DND-41 (cell line): ENCODE results near the gene IGFBP4.

Source experiments
- ATAC-seq: fragments of 200-7000 bp; cut with Tn5 transposase; 3 replicates; pipeline ENCODE4 v1.9.1; 2021; ENCODE audit warnings: low read depth; ENCODE audit not compliant: insufficient read depth
- DNase-seq: peaks from one replicate; pipeline ENCODE4 v3.0.0-alpha.2; 2020
- H2AFZ ChIP-seq: 2 replicates; pipeline ENCODE4 v1.6.0; 2012; ENCODE audit warnings: low read depth, low read length
- H3K27ac ChIP-seq: 2 replicates; pipeline ENCODE4 v1.5.1; 2012; ENCODE audit warnings: low read length, inconsistent platforms
- H3K27me3 ChIP-seq: fragments of 200-600 bp; sonication (generic); 2 replicates; pipeline ENCODE4 v1.6.0; 2012; ENCODE audit warnings: low read length, mild to moderate bottlenecking, inconsistent platforms; ENCODE audit not compliant: insufficient read depth, poor library complexity
- H3K36me3 ChIP-seq: 2 replicates; pipeline ENCODE4 v1.5.1; 2012; ENCODE audit warnings: low read length, inconsistent platforms; ENCODE audit not compliant: insufficient read depth
- H3K4me1 ChIP-seq: 2 replicates; pipeline ENCODE4 v1.5.1; 2012; ENCODE audit warnings: mild to moderate bottlenecking, low read length; ENCODE audit not compliant: insufficient read depth
- H3K4me2 ChIP-seq: 2 replicates; pipeline ENCODE4 v1.6.0; 2012; ENCODE audit warnings: mild to moderate bottlenecking, moderate library complexity, low read length, inconsistent platforms; ENCODE audit not compliant: insufficient read depth
- H3K4me3 ChIP-seq, 2 experiments: fragments of 200-600 bp in 1 of 2; shearing (Covaris generic) in 1 of 2; 2 replicates each; pipeline ENCODE4 v1.5.1; 2012 to 2016; ENCODE audit warnings: inconsistent platforms in 2 of 2, low read length in 2 of 2, mild to moderate bottlenecking in 2 of 2, low read depth in 1 of 2, moderate library complexity in 1 of 2
- H3K79me2 ChIP-seq: 2 replicates; pipeline ENCODE4 v1.6.0; 2012; ENCODE audit warnings: low read length, inconsistent platforms; ENCODE audit not compliant: insufficient read depth
- H3K9ac ChIP-seq: 2 replicates; pipeline ENCODE4 v1.6.0; 2012; ENCODE audit warnings: low read depth, mild to moderate bottlenecking, inconsistent platforms, low read length, moderate library complexity
- H3K9me3 ChIP-seq: 2 replicates; pipeline ENCODE4 v1.5.1; 2012; ENCODE audit warnings: low read length, moderate library complexity, mild to moderate bottlenecking, inconsistent platforms; ENCODE audit not compliant: insufficient read depth, severe bottlenecking
- H4K20me1 ChIP-seq: 2 replicates; pipeline ENCODE4 v1.6.0; 2012; ENCODE audit warnings: low read length; ENCODE audit not compliant: insufficient read depth
- EZH2 ChIP-seq: IDR thresholded peaks from 3 replicates; pipeline ENCODE4 v1.6.1; 2012; ENCODE audit warnings: borderline replicate concordance, low read depth, mild to moderate bottlenecking, moderate library complexity, low read length, inconsistent platforms; ENCODE audit not compliant: severe bottlenecking
- TF ChIP-seq, protein P1 (sequence below): IDR thresholded peaks from 2 replicates; pipeline ENCODE4 v1.5.1; 2012; ENCODE audit warnings: borderline replicate concordance, low read length, moderate library complexity, mild to moderate bottlenecking; ENCODE audit not compliant: poor library complexity, severe bottlenecking; ENCODE audit errors: extremely low read depth

The IGFBP4 gene

DNA sequence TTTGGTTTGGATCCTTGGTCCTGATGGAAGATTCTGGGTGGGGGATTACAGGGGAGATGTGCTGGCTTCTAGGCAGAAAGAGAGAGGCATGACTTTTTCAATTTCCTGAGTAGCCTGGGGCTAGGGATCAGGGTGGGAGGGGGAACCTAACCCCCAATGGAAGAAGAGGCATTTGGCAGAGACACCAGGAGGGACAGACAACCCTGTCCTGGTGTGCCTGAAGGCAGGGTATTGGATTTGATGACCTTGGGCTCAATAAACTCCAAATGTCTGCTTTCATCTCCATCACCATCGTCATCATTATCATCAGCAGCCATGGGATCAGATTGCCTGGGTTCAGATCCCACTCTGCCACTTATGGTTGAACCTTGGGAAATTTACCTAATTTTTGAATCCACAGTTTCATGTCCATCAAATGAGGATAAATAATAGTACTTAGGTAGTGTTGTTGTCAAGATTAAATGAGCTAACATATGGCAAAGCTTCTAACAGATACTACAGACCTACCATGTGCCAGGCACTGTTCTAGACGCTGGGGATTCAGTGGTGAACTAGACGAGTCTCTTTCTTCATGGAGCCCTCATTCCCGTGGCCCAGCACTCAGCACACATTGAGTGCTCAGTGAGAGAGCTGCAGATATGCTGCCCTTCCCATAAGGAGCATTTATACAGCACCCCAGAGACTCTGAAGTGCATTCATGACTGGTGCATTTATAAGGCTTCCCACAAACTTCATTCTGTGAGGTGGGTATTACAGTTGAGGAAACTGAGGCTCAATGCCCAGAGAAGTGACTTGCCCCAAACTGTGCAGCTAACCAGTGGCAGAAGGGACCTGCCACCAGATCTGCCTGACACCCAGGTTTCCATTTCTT, 26.8 kb downstream of the IGFBP4 start:
- ATAC-seq (no peak), DNase-seq (no peak)
- no peak overlapping the region for H3K27ac ChIP-seq

DNA sequence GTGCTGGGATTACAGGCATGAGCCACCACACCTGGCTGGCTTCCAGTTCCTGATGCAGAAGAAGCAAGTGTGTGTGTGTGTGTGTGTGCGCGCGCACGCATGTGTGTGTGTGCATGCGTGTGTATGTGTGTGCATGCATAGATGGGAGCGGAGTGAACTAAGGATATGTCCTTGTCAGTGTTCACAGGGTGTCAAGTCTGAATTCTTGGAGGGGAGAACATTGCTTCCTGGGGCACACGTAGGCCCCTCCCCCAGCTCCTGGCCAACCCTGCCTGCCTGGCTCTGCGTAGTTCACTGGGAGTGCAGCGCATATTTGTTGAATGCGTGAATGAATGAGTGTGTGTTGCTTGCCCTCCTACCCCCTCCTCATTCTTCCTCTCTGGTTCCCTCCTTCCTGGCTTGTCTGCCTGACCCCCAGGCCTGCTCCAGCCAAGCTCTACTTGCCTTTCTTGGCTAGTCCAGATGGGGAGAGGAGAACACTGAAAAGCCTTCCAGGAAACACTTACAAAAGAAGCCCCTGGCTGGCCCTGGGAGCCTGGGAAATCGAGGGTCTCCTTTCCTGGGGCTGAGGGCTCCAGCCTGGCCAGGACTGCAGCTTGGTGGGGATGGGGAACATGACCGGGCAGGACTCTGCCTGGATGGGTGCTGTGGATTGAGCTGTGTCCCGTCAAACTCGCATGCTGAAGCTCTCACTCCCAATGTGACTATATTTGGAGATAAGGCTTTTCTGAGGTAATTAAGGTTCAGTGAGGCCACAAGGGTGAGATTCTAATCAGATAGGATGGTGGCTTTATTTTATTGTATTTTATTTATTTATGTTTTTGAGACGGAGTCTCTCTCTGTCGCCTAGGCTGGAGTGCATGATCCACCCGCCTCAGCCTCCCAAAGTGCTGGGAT, 27.9 kb downstream of the IGFBP4 start:
- no peaks in the 10 kb centered on the region; the same call in 1 of the 2 replicates for H3K36me3 ChIP-seq
- H3K4me3 ChIP-seq, result no peak overlapping the region
- peaks cover 10% of the 10 kb centered on the region for H3K9me3 ChIP-seq
- H3K27me3 ChIP-seq, result no peaks in the 10 kb centered on the region
- no peak overlapping the region for H3K9ac ChIP-seq
- H4K20me1 ChIP-seq, result no peaks in the 10 kb centered on the region
- no peak overlapping the region for H2AFZ ChIP-seq
- ATAC-seq (0 out of 3 replicates have a peak, but pooled peaks have one; percentile 16), DNase-seq (no peak)
- no peak overlapping the region for H3K27ac ChIP-seq
- peaks cover under 1% of the 10 kb centered on the region for H3K4me1 ChIP-seq
- TF ChIP-seq EZH2, result no peak
- TF ChIP-seq, protein P1, sequence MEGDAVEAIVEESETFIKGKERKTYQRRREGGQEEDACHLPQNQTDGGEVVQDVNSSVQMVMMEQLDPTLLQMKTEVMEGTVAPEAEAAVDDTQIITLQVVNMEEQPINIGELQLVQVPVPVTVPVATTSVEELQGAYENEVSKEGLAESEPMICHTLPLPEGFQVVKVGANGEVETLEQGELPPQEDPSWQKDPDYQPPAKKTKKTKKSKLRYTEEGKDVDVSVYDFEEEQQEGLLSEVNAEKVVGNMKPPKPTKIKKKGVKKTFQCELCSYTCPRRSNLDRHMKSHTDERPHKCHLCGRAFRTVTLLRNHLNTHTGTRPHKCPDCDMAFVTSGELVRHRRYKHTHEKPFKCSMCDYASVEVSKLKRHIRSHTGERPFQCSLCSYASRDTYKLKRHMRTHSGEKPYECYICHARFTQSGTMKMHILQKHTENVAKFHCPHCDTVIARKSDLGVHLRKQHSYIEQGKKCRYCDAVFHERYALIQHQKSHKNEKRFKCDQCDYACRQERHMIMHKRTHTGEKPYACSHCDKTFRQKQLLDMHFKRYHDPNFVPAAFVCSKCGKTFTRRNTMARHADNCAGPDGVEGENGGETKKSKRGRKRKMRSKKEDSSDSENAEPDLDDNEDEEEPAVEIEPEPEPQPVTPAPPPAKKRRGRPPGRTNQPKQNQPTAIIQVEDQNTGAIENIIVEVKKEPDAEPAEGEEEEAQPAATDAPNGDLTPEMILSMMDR, result no peak
- no peaks in the 10 kb centered on the region for H3K79me2 ChIP-seq
- H3K4me2 ChIP-seq, result no peak overlapping the region

More for the DNA sequence above, 26.8 kb downstream of the IGFBP4 start:
- H3K27me3 ChIP-seq, result no peaks in the 10 kb centered on the region
- H3K9me3 ChIP-seq, result peaks cover 10% of the 10 kb centered on the region
- H3K4me3 ChIP-seq, result no peak overlapping the region
- no peak overlapping the region for H2AFZ ChIP-seq
- H3K4me1 ChIP-seq, result no peaks in the 10 kb centered on the region
- no peaks in the 10 kb centered on the region; the same call in 1 of the 2 replicates for H3K36me3 ChIP-seq
- TF ChIP-seq EZH2, result no peak
- TF ChIP-seq, protein P1, result no peak
- no peak overlapping the region for H3K4me2 ChIP-seq
- no peaks in the 10 kb centered on the region for H3K79me2 ChIP-seq
- H3K9ac ChIP-seq, result no peak overlapping the region
- no peaks in the 10 kb centered on the region for H4K20me1 ChIP-seq

DNA sequence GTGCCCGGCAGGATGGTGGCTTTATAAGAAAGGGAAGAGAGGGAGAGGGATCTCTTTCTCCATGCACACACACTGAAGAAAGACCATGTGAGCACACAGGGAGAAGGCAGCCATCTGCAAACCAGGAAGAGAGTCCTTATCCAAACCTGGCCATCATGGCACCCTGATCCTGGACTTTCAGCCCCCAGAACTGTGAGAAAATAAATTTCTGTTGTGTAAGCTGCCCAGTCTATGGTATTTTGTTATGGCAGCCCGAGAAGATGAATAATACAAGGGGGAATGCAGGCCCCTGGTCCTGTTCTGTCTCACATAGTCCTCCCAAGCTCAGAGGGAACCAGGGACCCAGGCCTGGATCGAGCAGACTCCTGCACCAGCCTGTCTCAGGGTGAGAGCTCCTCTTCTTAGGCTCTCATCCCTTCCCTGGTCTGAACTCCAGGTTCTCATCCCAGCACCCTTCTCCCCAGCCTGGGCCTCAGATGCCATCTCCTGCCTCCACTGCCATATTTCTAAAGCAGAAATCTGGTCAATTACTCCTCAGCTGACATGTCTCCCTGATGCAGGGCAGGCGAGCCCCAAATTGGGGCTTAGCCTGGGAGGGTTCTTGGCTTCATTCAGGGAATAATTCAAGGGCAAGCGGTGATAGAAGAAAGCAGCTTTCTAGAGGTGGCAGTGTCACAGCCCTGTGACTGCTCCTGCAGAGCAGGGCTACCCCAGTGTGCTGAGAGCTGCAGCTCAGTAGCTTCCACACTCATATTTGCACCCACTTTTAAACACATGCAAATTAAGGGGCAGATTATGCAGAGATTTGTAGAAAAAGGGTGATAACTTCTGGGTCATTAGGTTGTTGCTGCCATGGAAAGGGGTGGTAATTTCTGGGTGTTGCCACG, 28.8 kb downstream of the IGFBP4 start:
- H4K20me1 ChIP-seq, result no peaks in the 10 kb centered on the region
- H3K9ac ChIP-seq, result no peak overlapping the region
- no peaks in the 10 kb centered on the region for H3K27me3 ChIP-seq
- peaks cover 4% of the 10 kb centered on the region for H3K4me1 ChIP-seq
- DNase-seq (no peak), ATAC-seq (no peak)
- no peak overlapping the region for H2AFZ ChIP-seq
- H3K9me3 ChIP-seq, result peaks cover 10% of the 10 kb centered on the region
- TF ChIP-seq EZH2, result no peak
- TF ChIP-seq, protein P1, result no peak
- no peak overlapping the region for H3K4me2 ChIP-seq
- no peaks in the 10 kb centered on the region for H3K79me2 ChIP-seq
- no peaks in the 10 kb centered on the region; the same call in 1 of the 2 replicates for H3K36me3 ChIP-seq
- H3K4me3 ChIP-seq, result no peak overlapping the region; a peak in 1 of 4 replicates
- H3K27ac ChIP-seq, result no peak overlapping the region
